Caco-2 (cell line): ENCODE results near the gene UBALD1. TPM values are rescaled to one million over a fixed set of nuclear protein-coding genes. Genes with fewer than 3 reads are reported as not detected.

Experiments
- BruUV-seq: library from RNA; stranded (reverse); fragments of 400-500 nt; replicated peaks from 2 replicates; lab custom pipeline; 2021; lab: Mats Ljungman, UMichigan
- CTCF ChIA-PET: fragments of 300-600 bp; sonication (Branson Sonifier 250); formaldehyde crosslinking; loops from one replicate; lab custom pipeline; 2022; ENCODE audit warnings: antibody characterized with exemption; lab: Charles Lee
- POLR2A ChIA-PET: fragments of 300-600 bp; sonication (Branson Sonifier 250); formaldehyde crosslinking; loops from one replicate; lab custom pipeline; 2022; ENCODE audit warnings: antibody characterized with exemption; lab: Charles Lee
- DNase-seq, 2 experiments: peaks; one replicate each; pipeline versions ENCODE4 v3.0.0 to v3.0.0-alpha.2; 2020 to 2022
- H3K27me3 ChIP-seq: replicated peaks from 2 replicates; pipeline ENCODE4 v1.6.0; 2011; ENCODE audit warnings: low read length; ENCODE audit not compliant: control insufficient read depth, insufficient read depth
- H3K36me3 ChIP-seq: 2 replicates; pipeline ENCODE4 v1.5.1; 2011; ENCODE audit warnings: low read length; ENCODE audit not compliant: control insufficient read depth, insufficient read depth
- H3K4me1 ChIP-seq: fragments of 250-450 bp; sonication (Bioruptor Pico); 2 replicates; pipeline ENCODE4 v1.5.1; 2020; ENCODE audit warnings: mild to moderate bottlenecking
- H3K4me3 ChIP-seq: 2 replicates; pipeline ENCODE4 v1.5.1; 2011; ENCODE audit warnings: low read depth, mild to moderate bottlenecking, control low read depth, low read length
- H3K9me3 ChIP-seq: fragments of 250-450 bp; sonication (Bioruptor Pico); 2 replicates; pipeline ENCODE4 v1.5.1; 2020; ENCODE audit warnings: mild to moderate bottlenecking, moderate library complexity
- H3K27ac Mint-ChIP-seq: one replicate; pipeline ENCODE4 v1.8.0; 2022; ENCODE audit warnings: mixed read lengths; ENCODE audit not compliant: unreplicated experiment
- H3K27me3 Mint-ChIP-seq: one replicate; pipeline ENCODE4 v1.8.0; 2022; ENCODE audit warnings: mixed read lengths; ENCODE audit not compliant: insufficient read depth, unreplicated experiment
- H3K36me3 Mint-ChIP-seq: one replicate; pipeline ENCODE4 v1.8.0; 2022; ENCODE audit warnings: mild to moderate bottlenecking, mixed read lengths; ENCODE audit not compliant: insufficient read depth, unreplicated experiment
- H3K4me1 Mint-ChIP-seq: one replicate; pipeline ENCODE4 v1.8.0; 2022; ENCODE audit warnings: low read depth, mixed read lengths; ENCODE audit not compliant: unreplicated experiment
- H3K4me3 Mint-ChIP-seq: one replicate; pipeline ENCODE4 v1.8.0; 2022; ENCODE audit warnings: mild to moderate bottlenecking, moderate library complexity, mixed read lengths; ENCODE audit not compliant: unreplicated experiment
- H3K9me3 Mint-ChIP-seq: one replicate; pipeline ENCODE4 v1.8.0; 2022; ENCODE audit warnings: mixed read lengths; ENCODE audit not compliant: unreplicated experiment
- intact Hi-C: fragments of 100-400 bp; cut with micrococcal nuclease; formaldehyde crosslinking; loops from one replicate; pipeline ENCODE4 v1.10.0; 2022; ENCODE audit not compliant: unreplicated experiment
- total RNA-seq: library from RNA; stranded (reverse); gene quantifications from 2 replicates; pipeline ENCODE4 v1.2.3, GENCODE V29; 2022
- TF ChIP-seq, protein P1 (sequence below), 2 experiments: fragments of 200-600 bp in 1 of 2; IDR thresholded peaks; 1 replicate in 1 of 2; 2 replicates in 1 of 2; pipeline versions ENCODE4 v1.5.1 to v1.8.0; 2011 to 2022; ENCODE audit warnings: antibody characterized with exemption in 1 of 2, control low read depth in 1 of 2, inconsistent platforms in 1 of 2, low read depth in 1 of 2, low read length in 1 of 2, mild to moderate bottlenecking in 1 of 2, moderate library complexity in 1 of 2; ENCODE audit not compliant: insufficient read depth in 1 of 2, severe bottlenecking in 1 of 2, unreplicated experiment in 1 of 2

UBALD1 gene
- total RNA-seq, 1 experiment from 2014 or later = 32.4 TPM

DNA sequence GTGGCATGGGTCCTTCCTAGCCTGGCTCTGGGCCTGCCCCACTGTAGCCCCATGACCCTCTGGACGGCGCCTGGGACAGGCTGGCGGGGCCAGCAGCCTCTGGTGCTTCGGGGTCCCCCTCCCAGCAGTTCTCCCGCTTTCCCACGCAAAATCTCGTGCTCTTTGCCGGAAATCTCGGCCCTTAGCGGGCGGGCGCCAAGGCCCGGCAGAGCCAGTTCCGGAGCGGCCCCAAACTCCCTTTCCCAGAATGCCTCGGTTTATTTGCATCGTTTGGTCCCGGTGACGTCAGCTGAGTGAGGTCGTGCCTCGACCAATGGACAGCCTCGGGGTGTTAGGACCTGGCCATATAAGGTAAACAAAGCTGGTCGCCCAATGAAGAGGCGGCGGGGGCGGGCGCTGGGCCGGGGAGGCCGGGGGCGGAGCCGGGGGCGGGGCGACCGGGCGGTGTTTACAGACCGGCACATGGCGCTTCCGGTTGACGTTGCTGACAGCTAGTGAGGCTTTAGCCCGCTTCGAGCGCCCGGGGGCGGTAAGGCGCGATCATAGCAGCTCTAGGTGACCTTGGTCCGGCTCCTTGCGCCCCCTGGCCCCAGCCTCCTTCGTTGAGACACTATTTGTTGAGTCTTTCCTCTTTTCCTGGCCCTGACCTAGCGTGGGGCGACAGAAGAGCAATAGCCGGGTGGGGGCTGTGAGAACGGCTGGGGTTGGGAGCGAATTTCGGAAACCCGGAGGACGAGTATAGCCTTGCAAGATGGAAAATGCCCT is 1.5 kb upstream of the UBALD1 start:
- Histone ChIP-seq H3K9me3 (no peaks in the 10 kb centered on the region), H3K4me1 (peaks cover 42% of the 10 kb centered on the region), H3K36me3 (no peaks in the 10 kb centered on the region; the same call in 1 of the 2 replicates), H3K27me3 (no peaks in the 10 kb centered on the region), H3K4me3 (peak overlapping the region; percentile 42)
- peak; percentile 98 to 100 for DNase-seq
- peaks cover 24% of the 10 kb centered on the region for H3K36me3 Mint-ChIP-seq
- no peaks in the 10 kb centered on the region for H3K27me3 Mint-ChIP-seq
- ChIA-PET CTCF (interaction anchor here (0.5 to 2.6 kb wide), 7 partner anchors 9 to 342 kb away, joined by 3 to 13 read pairs (median 6); partner anchors contain the start of genes ANKS3, DNAAF8, MGRN1 and SEC14L5), POLR2A (interaction anchor here (0.6 to 1.6 kb wide), 7 partner anchors 9 to 363 kb away, joined by 3 to 20 read pairs (median 7); partner anchors contain the start of genes ANKS3, CDIP1, DNAAF8 and MGRN1)
- TF ChIP-seq, protein P1, sequence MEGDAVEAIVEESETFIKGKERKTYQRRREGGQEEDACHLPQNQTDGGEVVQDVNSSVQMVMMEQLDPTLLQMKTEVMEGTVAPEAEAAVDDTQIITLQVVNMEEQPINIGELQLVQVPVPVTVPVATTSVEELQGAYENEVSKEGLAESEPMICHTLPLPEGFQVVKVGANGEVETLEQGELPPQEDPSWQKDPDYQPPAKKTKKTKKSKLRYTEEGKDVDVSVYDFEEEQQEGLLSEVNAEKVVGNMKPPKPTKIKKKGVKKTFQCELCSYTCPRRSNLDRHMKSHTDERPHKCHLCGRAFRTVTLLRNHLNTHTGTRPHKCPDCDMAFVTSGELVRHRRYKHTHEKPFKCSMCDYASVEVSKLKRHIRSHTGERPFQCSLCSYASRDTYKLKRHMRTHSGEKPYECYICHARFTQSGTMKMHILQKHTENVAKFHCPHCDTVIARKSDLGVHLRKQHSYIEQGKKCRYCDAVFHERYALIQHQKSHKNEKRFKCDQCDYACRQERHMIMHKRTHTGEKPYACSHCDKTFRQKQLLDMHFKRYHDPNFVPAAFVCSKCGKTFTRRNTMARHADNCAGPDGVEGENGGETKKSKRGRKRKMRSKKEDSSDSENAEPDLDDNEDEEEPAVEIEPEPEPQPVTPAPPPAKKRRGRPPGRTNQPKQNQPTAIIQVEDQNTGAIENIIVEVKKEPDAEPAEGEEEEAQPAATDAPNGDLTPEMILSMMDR (IDR thresholded peaks at IDR 0.05; ENCODE audit: insufficient read depth in 1 of 2, low read depth in 1 of 2, low read length in 1 of 2, severe bottlenecking in 1 of 2, unreplicated experiment in 1 of 2) = peak; percentile 33 to 63
- peak overlapping the region; percentile 100 for H3K27ac Mint-ChIP-seq
- H3K9me3 Mint-ChIP-seq = no peaks in the 10 kb centered on the region
- no TSS peak for BruUV-seq
- peak overlapping the region; percentile 94 for H3K4me3 Mint-ChIP-seq
- peaks cover 7% of the 10 kb centered on the region for H3K4me1 Mint-ChIP-seq
- intact Hi-C loops = loop anchor here (1.0 kb wide), 1 partner anchor 8 kb away; the partner anchor contains the start of gene MGRN1

DNA sequence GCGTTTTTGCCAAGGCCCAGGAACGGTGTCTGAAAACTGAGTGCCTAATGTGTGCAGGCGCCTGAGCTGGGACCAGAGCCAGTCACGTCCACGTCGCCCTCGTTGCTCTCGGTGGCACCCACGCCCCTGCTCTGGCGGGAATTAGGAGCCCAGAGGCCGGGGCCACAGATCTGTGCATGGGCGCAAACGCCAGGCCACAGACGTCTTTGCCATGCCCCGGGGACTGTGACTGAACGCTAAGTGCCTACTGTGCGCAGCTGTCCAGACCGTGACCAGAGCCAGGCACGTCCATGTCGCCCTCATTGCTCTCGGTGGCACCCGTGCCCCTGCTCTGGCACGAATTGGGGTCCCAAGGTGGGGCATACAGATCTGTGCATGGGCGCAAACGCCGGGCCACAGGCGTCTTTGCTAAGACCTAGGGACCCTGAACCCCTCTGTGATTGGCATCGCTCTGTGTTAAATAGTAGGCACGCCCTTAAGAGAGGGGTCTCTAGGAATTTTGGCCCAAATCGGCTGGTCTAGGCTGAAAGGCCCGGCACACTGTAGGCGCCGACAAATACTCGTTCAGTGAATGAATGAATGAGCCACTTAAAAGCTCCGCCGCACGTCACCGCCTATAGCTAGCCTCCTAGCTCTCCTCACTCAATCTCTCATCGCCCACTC is 827 bp upstream of the UBALD1 start:
- H3K9me3 Mint-ChIP-seq = no peaks in the 10 kb centered on the region
- POLR2A ChIA-PET = interaction anchor here (0.6 to 1.6 kb wide), 7 partner anchors 10 to 362 kb away, joined by 3 to 20 read pairs (median 7); partner anchors contain the start of genes ANKS3, CDIP1, DNAAF8 and MGRN1
- peak overlapping the region; percentile 95 for H3K4me3 ChIP-seq

More for the DNA sequence above, 827 bp upstream of the UBALD1 start:
- Histone ChIP-seq H3K27me3 (no peaks in the 10 kb centered on the region), H3K4me1 (peaks cover 42% of the 10 kb centered on the region), H3K9me3 (no peaks in the 10 kb centered on the region), H3K36me3 (no peaks in the 10 kb centered on the region; the same call in 1 of the 2 replicates)
- CTCF ChIA-PET = interaction anchor here (0.5 to 2.6 kb wide), 6 partner anchors 10 to 343 kb away, joined by 3 to 13 read pairs (median 5); partner anchors contain the start of genes MGRN1 and SEC14L5
- H3K27ac Mint-ChIP-seq = peak overlapping the region; percentile 100
- DNase-seq = no peak
- H3K27me3 Mint-ChIP-seq = no peaks in the 10 kb centered on the region
- H3K4me3 Mint-ChIP-seq = peak overlapping the region; percentile 94
- no TSS peak for BruUV-seq
- H3K36me3 Mint-ChIP-seq = peaks cover 24% of the 10 kb centered on the region
- intact Hi-C loops = loop anchor here (1.0 kb wide), 1 partner anchor 9 kb away; the partner anchor contains the start of gene MGRN1
- TF ChIP-seq, protein P1 (IDR thresholded peaks at IDR 0.05; ENCODE audit: insufficient read depth in 1 of 2, low read depth in 1 of 2, low read length in 1 of 2, severe bottlenecking in 1 of 2, unreplicated experiment in 1 of 2) = no peak
- peaks cover 7% of the 10 kb centered on the region for H3K4me1 Mint-ChIP-seq
